Measurements from ENCODE around the gene TK2.
"Not testable (repeated sequence)": the region's sequence is repeated elsewhere in the genome, so short reads cannot be mapped to it uniquely, and the experiment has no call there.

TK2 gene

GRCh38 chr16:66549284-66550131 is at the start of gene TK2:
Gene TK2 (minus strand): TSS chr16:66550122. CDS start chr16:66550061, 61 bp downstream.
- DNase-seq, result peak; percentile 41

GRCh38 chr16:66598111-66598510 is 48.2 kb upstream of the TK2 start:
- DNase-seq, result no peak

GRCh38 chr16:66596986-66597848 is 47.3 kb upstream of the TK2 start:
- no peak for DNase-seq

GRCh38 chr16:66596559-66596958 is 46.6 kb upstream of the TK2 start:
- not testable (repeated sequence) for DNase-seq

- no peak for DNase-seq
Observed at GRCh38 chr16:66594739-66595138, 44.8 kb upstream of the TK2 start.

GRCh38 chr16:66592814-66593213 is 42.9 kb upstream of the TK2 start:
- no peak for DNase-seq

GRCh38 chr16:66592241-66592640 is 42.3 kb upstream of the TK2 start:
- no peak for DNase-seq

GRCh38 chr16:66591018-66591417 is 41.1 kb upstream of the TK2 start:
- no peak for DNase-seq

- DNase-seq, result no peak
Observed at GRCh38 chr16:66590322-66590721, 40.4 kb upstream of the TK2 start.

- peak; percentile 20 for DNase-seq
Observed at GRCh38 chr16:66588981-66589713, 39.2 kb upstream of the TK2 start.

GRCh38 chr16:66587881-66588600 is 38.1 kb upstream of the TK2 start:
- no peak for DNase-seq

- peak; percentile 67 for DNase-seq
Observed at GRCh38 chr16:66585481-66586239, 35.7 kb upstream of the TK2 start.

GRCh38 chr16:66581246-66581952 is 31.5 kb upstream of the TK2 start:
- no peak for DNase-seq

GRCh38 chr16:66580605-66581209 is 30.8 kb upstream of the TK2 start:
- DNase-seq, result no peak

- no peak for DNase-seq
Observed at GRCh38 chr16:66578651-66579531, 29.0 kb upstream of the TK2 start, which contains the start of gene CMTM2. Gene CMTM2 (plus strand): TSS chr16:66579463. CDS start chr16:66579608, 145 bp downstream.

- no peak for DNase-seq
Observed at GRCh38 chr16:66576296-66576695, 26.4 kb upstream of the TK2 start.

GRCh38 chr16:66575060-66575459 is 25.1 kb upstream of the TK2 start:
- no peak for DNase-seq

GRCh38 chr16:66574531-66574930 is 24.6 kb upstream of the TK2 start:
- DNase-seq, result no peak

- DNase-seq, result no peak
Observed at GRCh38 chr16:66574081-66574480, 24.2 kb upstream of the TK2 start.

Measured in KG1 (cell line).